Ramos (cell line): ENCODE results near the gene PUS1.

ENCODE experiments used
- in situ Hi-C: fragments of 300-500 bp; cut with MboI; formaldehyde crosslinking; loops from one replicate; pipeline ENCODE4 v1.14.3; 2022; ENCODE audit warnings: low sequenced_read_pairs; ENCODE audit not compliant: unreplicated experiment

PUS1 gene

DNA sequence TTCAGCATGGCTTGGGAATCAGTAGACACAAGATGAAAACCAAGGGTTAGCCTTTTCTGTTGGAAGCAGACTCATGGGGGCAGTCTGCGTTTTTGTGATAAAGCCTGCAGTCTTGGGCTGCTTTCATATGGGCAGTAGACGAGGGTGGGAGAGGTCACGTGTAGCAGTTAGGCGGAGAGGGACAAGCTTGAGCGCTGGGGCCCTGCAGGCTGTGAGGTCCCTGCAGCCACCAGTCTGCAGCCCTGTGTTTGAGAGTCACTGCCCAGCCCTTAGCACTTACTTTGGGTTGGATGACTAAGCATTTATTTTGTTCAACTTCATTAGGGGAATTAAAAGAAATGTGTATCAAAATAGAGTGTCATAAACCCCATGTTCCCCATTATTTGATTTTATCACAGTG, 57.8 kb downstream of the PUS1 start:
- in situ Hi-C loops = no loop called here

DNA sequence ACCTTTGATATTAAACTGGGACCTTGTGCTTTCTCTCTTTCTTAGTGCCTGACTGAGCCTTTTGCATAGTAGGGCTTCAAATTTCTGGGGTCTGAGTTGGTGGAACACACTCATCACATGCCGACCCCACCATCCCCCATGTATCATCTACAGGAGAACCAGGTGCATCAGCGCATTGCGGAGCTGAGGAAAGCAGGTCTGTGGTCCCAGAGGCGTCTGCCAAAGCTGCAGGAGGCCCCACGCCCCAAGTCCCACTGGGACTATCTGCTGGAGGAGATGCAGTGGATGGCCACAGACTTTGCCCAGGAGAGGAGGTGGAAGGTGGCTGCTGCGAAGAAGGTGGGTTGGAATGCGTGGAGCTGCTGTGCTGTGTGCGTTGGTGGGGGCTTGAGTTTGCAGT, 58.5 kb downstream of the PUS1 start:
- in situ Hi-C loops = no loop called here

DNA sequence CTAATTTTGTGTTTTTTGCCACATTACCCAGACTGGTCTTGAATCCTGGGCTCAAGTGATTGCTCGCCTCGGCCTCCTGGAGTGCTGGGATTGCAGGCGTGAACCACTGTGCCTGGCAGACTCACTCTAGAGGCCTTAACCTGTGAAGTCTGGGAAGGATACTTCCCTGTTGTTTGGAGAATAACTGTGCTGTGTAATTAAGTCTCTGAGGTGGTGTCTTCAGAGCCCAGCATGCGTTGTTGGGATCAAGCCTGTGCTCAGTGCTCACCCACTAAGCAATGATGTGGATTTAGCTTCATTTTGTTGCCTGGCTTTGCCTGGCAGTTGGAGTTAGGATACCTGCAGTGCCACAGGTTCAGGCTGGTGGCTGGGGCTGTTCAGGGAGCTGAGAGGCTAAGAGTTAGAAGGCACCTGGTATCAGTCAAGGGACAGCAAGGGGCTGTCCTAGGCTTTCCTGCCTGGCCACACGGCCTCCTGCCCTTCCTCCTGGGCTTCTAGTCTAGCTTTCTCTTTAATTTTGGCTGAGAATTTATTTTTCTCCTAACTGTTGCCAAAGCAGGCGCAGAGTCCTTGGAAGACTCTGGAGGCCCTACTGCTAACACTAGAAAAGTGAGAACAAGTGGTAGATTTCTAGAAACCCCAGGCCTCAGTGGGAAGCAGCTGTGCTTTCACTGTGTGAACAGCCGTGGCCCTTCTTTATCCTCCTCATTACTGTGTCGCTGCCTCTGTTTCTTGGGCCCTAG, 59.1 kb downstream of the PUS1 start:
- in situ Hi-C loops = no loop called here

DNA sequence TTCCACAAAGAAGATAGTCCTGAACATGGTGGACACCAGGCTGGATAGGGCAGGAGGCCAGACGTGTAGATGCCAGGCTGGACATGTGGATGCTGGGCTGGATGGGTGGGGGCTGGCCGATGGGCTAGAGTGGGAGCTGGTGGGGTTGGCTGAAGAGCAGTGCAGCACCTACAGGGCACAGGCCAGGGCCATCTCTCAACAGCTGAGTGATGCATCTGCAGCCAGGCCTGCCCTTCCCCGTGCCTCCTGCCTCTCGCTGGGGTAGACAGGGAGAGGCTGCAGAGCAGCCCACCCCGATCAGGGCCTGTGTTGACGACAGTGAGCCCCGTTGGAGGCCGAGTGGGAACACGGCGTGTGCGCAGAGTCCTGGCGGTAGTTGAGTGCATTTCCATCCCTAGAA, 59.9 kb downstream of the PUS1 start:
- in situ Hi-C loops = no loop called here

DNA sequence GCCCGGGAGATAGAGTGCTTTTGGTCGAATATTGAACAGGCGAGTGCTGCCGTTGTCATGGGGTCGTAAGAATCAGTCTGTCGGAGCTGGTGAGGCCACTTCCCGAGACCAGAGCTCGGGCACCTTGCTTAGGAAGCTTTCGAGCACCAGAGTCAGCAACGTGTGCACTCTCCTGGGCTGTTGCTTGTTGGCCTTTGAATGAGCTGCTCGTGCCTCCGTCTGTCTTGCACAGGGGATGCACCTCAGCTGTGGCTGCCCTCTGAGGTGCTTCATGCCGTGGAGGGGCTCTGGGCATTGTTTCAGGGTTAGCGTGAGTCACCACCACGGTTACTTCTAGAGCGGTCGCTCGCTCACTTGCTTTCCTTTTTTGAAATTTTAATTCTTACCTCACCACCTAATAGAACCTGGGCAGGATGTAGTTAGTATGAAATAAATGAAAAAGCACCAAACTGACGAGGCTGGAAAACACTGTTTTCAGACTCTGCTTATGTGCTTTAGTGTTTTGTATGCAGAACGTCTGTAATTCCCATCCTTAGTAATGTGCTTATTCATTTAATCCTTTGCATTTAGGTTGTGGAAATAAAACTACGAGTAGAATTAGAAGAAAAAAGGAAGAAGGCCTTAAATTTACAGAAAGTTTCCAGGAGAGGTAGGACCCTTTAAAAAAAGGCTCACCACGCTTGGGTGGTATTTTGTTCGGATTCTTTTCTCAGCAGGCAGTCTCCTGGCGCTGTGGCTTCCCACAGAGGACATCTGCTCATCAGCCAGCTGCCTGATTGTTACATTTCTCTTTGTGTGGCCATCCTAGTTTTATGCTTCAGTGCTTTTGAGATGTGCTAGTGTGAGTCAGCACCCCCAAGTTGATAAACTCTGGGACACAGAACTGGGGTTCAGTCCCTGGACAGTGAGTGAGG, 61.2 kb downstream of the PUS1 start:
- in situ Hi-C loops = no loop called here

DNA sequence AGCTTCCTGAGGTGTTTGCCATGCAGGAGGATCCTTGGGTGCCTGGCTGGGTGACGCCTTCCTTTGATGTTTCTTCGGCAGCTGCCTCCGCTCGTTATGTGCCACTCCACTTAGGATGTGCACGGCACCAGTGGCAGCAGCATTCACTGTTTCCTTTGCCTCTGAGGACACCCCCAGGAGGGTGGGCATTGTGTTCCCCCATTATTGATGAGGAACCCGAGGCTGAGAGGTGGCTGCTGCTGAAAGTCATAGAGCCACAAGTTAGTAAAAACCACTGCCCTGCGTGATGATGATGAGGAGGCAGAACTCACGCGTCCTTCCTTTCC, 61.9 kb downstream of the PUS1 start:
- in situ Hi-C loops = no loop called here

DNA sequence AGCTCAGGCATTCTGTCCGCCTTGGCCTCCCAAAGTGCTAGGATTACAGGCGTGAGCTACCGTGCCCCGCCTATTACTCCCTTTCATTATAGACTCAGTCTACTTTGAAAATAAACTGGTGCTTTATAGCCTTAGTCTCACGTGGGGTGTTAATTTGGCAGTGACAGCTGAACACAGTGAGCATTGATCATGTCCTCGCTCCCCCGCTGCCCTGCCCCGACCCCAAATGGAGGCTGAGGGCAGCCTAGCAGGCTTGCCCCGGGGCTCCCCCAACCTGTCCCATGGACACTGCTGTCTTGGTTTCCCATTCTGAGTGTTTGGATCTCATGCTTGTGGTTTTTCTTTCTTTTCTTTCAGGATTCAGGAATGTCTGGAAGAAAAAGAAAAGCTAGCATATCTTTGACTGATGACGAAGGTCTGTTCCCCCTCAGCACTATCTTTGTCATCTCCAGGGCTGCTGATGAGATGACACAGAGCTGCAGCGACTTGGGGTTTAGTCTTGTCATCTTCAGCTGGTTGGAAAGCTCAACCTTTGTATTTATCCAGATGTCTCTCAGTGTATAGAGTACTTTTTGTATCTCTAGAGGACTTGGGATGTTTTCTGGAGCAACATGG, 62.8 kb downstream of the PUS1 start:
- in situ Hi-C loops = no loop called here

DNA sequence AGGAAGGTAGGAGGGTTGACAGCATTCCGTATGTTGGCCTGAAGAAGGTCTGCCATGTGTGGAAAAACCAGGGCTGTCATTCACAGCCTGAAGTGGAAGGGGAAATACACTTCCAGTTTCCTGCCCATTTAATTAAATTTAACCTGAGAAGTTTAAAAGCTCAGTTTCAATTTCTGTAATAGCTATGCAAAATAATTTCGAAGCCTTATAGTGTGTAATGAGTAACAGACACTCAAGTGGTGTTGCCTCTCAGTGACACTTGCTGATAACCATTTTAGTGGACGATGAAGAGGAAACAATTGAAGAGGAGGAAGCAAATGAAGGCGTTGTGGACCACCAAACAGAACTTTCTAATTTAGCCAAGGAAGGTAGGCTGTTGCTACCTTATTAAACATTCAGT, 65.5 kb downstream of the PUS1 start:
- in situ Hi-C loops = no loop called here
